T1000 (cell line): ENCODE data around the gene COL4A5.
"Not testable (repeated sequence)": the region's sequence is repeated elsewhere in the genome, so short reads cannot be mapped to it uniquely, and the experiment has no call there.

ENCODE experiments used
- DNase-seq: peaks from one replicate; lab custom pipeline; 2025; ENCODE audit warnings: mixed read lengths; lab: John Stamatoyannopoulos, UW

The COL4A5 gene

GRCh38 chrX:108439426-108439942 lies at the start of gene COL4A5:
Gene COL4A5 (plus strand): TSS chrX:108439838. CDS start chrX:108440126, 288 bp downstream.
- DNase-seq: peak; percentile 3

GRCh38 chrX:108390976-108391717 lies 48.5 kb upstream of the COL4A5 start:
- not testable (repeated sequence) for DNase-seq

GRCh38 chrX:108396188-108396891 lies 43.3 kb upstream of the COL4A5 start:
- no peak for DNase-seq

GRCh38 chrX:108396986-108397385 lies 42.7 kb upstream of the COL4A5 start:
- DNase-seq: no peak

GRCh38 chrX:108397627-108398391 lies 41.8 kb upstream of the COL4A5 start:
- no peak for DNase-seq

- peak; percentile 0 for DNase-seq
Measured at GRCh38 chrX:108399418-108400165, 40.0 kb upstream of the COL4A5 start.

- no peak for DNase-seq
Measured at GRCh38 chrX:108412783-108413182, 26.9 kb upstream of the COL4A5 start.

- DNase-seq: no peak
Measured at GRCh38 chrX:108415146-108415545, 24.5 kb upstream of the COL4A5 start.

- DNase-seq: no peak
Measured at GRCh38 chrX:108415891-108416290, 23.7 kb upstream of the COL4A5 start.

GRCh38 chrX:108417257-108417656 lies 22.4 kb upstream of the COL4A5 start:
- DNase-seq: no peak

GRCh38 chrX:108419401-108419800 lies 20.2 kb upstream of the COL4A5 start:
- DNase-seq: no peak

GRCh38 chrX:108420481-108420880 lies 19.2 kb upstream of the COL4A5 start:
- DNase-seq: no peak

- no peak for DNase-seq
Measured at GRCh38 chrX:108426262-108426661, 13.4 kb upstream of the COL4A5 start.

GRCh38 chrX:108435261-108435660 lies 4.4 kb upstream of the COL4A5 start:
- no peak for DNase-seq

GRCh38 chrX:108437349-108438109 lies 2.1 kb upstream of the COL4A5 start:
- DNase-seq: no peak

- no peak for DNase-seq
Measured at GRCh38 chrX:108438110-108438623, 1.5 kb upstream of the COL4A5 start, which contains the start of gene COL4A6. Gene COL4A6 (minus strand): TSS chrX:108438422. CDS start chrX:108438196, 226 bp downstream.

- no peak for DNase-seq
Measured at GRCh38 chrX:108439961-108440696, 491 bp downstream of the COL4A5 start.

GRCh38 chrX:108442901-108443464 lies 3.3 kb downstream of the COL4A5 start:
- DNase-seq: no peak

- no peak for DNase-seq
Measured at GRCh38 chrX:108447303-108447702, 7.7 kb downstream of the COL4A5 start.
